HepG2 (cell line): ENCODE measurements around the gene HNRNPUL1. TPM values are rescaled to one million over a fixed set of nuclear protein-coding genes. Genes with fewer than 3 reads are reported as not detected.
A peak's percentile ranks its signal among the peaks of the same experiment; 100 is the strongest.

Experiments
- ATAD3A ChIP-seq: sonication (generic); formaldehyde crosslinking; IDR thresholded peaks from 2 replicates; pipeline ENCODE4 v1.4.0; 2020; ENCODE audit warnings: missing genetic modification reagents
- ATM ChIP-seq: fragments of 450-650 bp; IDR thresholded peaks from 2 replicates; pipeline ENCODE4 v1.7.1; 2017; ENCODE audit warnings: mild to moderate bottlenecking, borderline replicate concordance
- CREB3 ChIP-seq: sonication (generic); formaldehyde crosslinking; IDR thresholded peaks from 2 replicates; pipeline ENCODE4 v1.5.0; 2020; ENCODE audit warnings: missing genetic modification reagents
- GABPB1 ChIP-seq: IDR thresholded peaks from 2 replicates; pipeline ENCODE4 v1.6.1; 2016; ENCODE audit warnings: mild to moderate bottlenecking, missing genetic modification reagents, moderate library complexity, missing compliant biosample characterization
- HOXA9 ChIP-seq: sonication (generic); formaldehyde crosslinking; IDR thresholded peaks from 2 replicates; pipeline ENCODE4 v1.8.1; 2022; ENCODE audit warnings: missing genetic modification reagents, mild to moderate bottlenecking, moderate library complexity, borderline replicate concordance
- KLF16 ChIP-seq, 2 experiments: sonication (generic) in 1 of 2; formaldehyde crosslinking in 1 of 2; IDR thresholded peaks; 2 replicates each; pipeline versions ENCODE4 v1.6.1 to v1.8.0; 2016 to 2023; ENCODE audit warnings: missing genetic modification reagents in 2 of 2, missing compliant biosample characterization in 1 of 2
- NCOA1 ChIP-seq: sonication (generic); formaldehyde crosslinking; IDR thresholded peaks from 2 replicates; pipeline ENCODE4 v1.9.0; 2021; ENCODE audit warnings: missing genetic modification reagents
- NCOR1 ChIP-seq: fragments of 200-600 bp; sonication (generic); IDR thresholded peaks from 2 replicates; pipeline ENCODE4 v1.7.0; 2017; ENCODE audit warnings: antibody characterized with exemption, low read length, borderline replicate concordance
- NFKBIZ ChIP-seq: IDR thresholded peaks from 2 replicates; pipeline ENCODE4 v1.6.1; 2018; ENCODE audit warnings: missing genetic modification reagents, missing compliant biosample characterization
- SIN3A ChIP-seq: IDR thresholded peaks from 2 replicates; pipeline ENCODE4 v1.6.1; 2011; ENCODE audit warnings: low read depth, mild to moderate bottlenecking, control low read depth, low read length, borderline replicate concordance
- SMARCC2 ChIP-seq: fragments of 450-650 bp; IDR thresholded peaks from 2 replicates; pipeline ENCODE4 v1.6.1; 2017; ENCODE audit warnings: antibody characterized with exemption, mild to moderate bottlenecking
- ZFP82 ChIP-seq: sonication (generic); formaldehyde crosslinking; IDR thresholded peaks from 2 replicates; pipeline ENCODE4 v1.5.1; 2020; ENCODE audit warnings: mild to moderate bottlenecking, missing genetic modification reagents, borderline replicate concordance
- ZMYM3 ChIP-seq: sonication (generic); formaldehyde crosslinking; IDR thresholded peaks from 2 replicates; pipeline ENCODE4 v1.5.1; 2020; ENCODE audit warnings: mild to moderate bottlenecking, missing genetic modification reagents
- ZNF282 ChIP-seq: fragments of 450-650 bp; IDR thresholded peaks from 2 replicates; pipeline ENCODE4 v1.6.1; 2018; ENCODE audit not compliant: partially characterized antibody
- ZNF296 ChIP-seq: sonication (generic); formaldehyde crosslinking; conservative IDR thresholded peaks from 2 replicates; pipeline ENCODE4 v1.5.0; 2020; ENCODE audit warnings: mild to moderate bottlenecking, missing genetic modification reagents
- ZNF503 ChIP-seq: sonication (generic); formaldehyde crosslinking; IDR thresholded peaks from 2 replicates; pipeline ENCODE4 v1.4.0; 2020; ENCODE audit warnings: missing genetic modification reagents
- ZNF564 ChIP-seq: sonication (generic); formaldehyde crosslinking; IDR thresholded peaks from 2 replicates; pipeline ENCODE4 v1.8.1; 2023; ENCODE audit warnings: mild to moderate bottlenecking, missing genetic modification reagents
- ZNF570 ChIP-seq: sonication (generic); formaldehyde crosslinking; IDR thresholded peaks from 2 replicates; pipeline ENCODE4 v1.4.0; 2020; ENCODE audit warnings: mild to moderate bottlenecking, missing genetic modification reagents, borderline replicate concordance
- ZNF670 ChIP-seq: sonication (generic); formaldehyde crosslinking; IDR thresholded peaks from 2 replicates; pipeline ENCODE4 v1.8.0; 2022; ENCODE audit warnings: mild to moderate bottlenecking, missing genetic modification reagents, borderline replicate concordance
- ZNF704 ChIP-seq: sonication (generic); formaldehyde crosslinking; IDR thresholded peaks from 2 replicates; pipeline ENCODE4 v1.8.1; 2023; ENCODE audit warnings: mild to moderate bottlenecking, inconsistent platforms, moderate library complexity, missing genetic modification reagents, borderline replicate concordance
- ZNF713 ChIP-seq: sonication (generic); formaldehyde crosslinking; IDR thresholded peaks from 2 replicates; pipeline ENCODE4 v1.4.0; 2020; ENCODE audit warnings: mild to moderate bottlenecking, missing genetic modification reagents
- ZNF788 ChIP-seq: sonication (generic); formaldehyde crosslinking; IDR thresholded peaks from 2 replicates; pipeline ENCODE4 v1.5.0; 2020; ENCODE audit warnings: mild to moderate bottlenecking, missing genetic modification reagents, borderline replicate concordance
- ZSCAN20 ChIP-seq: sonication (generic); formaldehyde crosslinking; IDR thresholded peaks from 2 replicates; pipeline ENCODE4 v1.4.0; 2020; ENCODE audit warnings: missing genetic modification reagents, mild to moderate bottlenecking, borderline replicate concordance
- ZSCAN5A ChIP-seq: sonication (generic); formaldehyde crosslinking; IDR thresholded peaks from 2 replicates; pipeline ENCODE4 v1.8.0; 2022; ENCODE audit warnings: mild to moderate bottlenecking, missing genetic modification reagents, borderline replicate concordance
- ZSCAN9 ChIP-seq: IDR thresholded peaks from 2 replicates; pipeline ENCODE4 v1.6.1; 2016; ENCODE audit warnings: borderline replicate concordance
- polyA plus RNA-seq, 8 experiments: library from polyadenylated mRNA; depleted of rRNA in 3 of 8; stranded (reverse) in 7 of 8; unstranded in 1 of 8; fragments of >200 nt; fragmentation: Illumina TruSeq in 4 of 8; extraction: Trizol in 4 of 8; gene quantifications; 2 replicates each; pipeline versions ENCODE4 v1.2.1 to v1.2.3, GENCODE V29; 2011 to 2016; ENCODE audit warnings: low read depth in 4 of 8, missing spikeins in 1 of 8, mixed read lengths in 1 of 8; ENCODE audit not compliant: insufficient read depth in 1 of 8
- total RNA-seq, 5 experiments: library from RNA; depleted of rRNA; stranded (reverse); fragments of >200 nt; fragmentation: Illumina TruSeq; extraction: Trizol; gene quantifications; 2 replicates each; pipeline ENCODE4 v1.2.3, GENCODE V29; 2016; ENCODE audit warnings: low read depth in 1 of 5

HNRNPUL1 gene
- total and polyA plus RNA-seq, 2 of the 13 experiments (the other 11 are each of a cell fraction or from before 2014, with no cell fraction given) = 30.9 to 81.7 TPM

- TF ChIP-seq ZNF704 (CRISPR knock-in tag) (no peak; the same call in 1 of the 2 replicates), NCOA1 (CRISPR knock-in tag) (peak; percentile 57; the same call in 1 of the 2 replicates), ZNF713 (CRISPR knock-in tag) (no peak), ZSCAN20 (0 out of 2 replicates have a peak, but pooled peaks have one; percentile 55), SMARCC2 (no peak), NFKBIZ (CRISPR knock-in tag) (0 out of 2 replicates have a peak, but pooled peaks have one; percentile 55), ZNF570 (CRISPR knock-in tag) (no peak), ZSCAN5A (CRISPR knock-in tag) (0 out of 2 replicates have a peak, but pooled peaks have one; percentile 37), ZNF503 (CRISPR knock-in tag) (no peak), ZSCAN9 (no peak), NCOR1 (peak; percentile 39; the same call in 1 of the 2 replicates), ZMYM3 (CRISPR knock-in tag) (peak; percentile 90), CREB3 (CRISPR knock-in tag) (peak; percentile 60; the same call in 1 of the 2 replicates), ZNF564 (0 out of 2 replicates have a peak, but pooled peaks have one; percentile 52), KLF16 (CRISPR knock-in tag; IDR thresholded peaks at IDR 0.05) (no peak), ZNF670 (CRISPR knock-in tag) (no peak), ATM (no peak), SIN3A (no peak), ZNF296 (CRISPR knock-in tag) (no peak), GABPB1 (CRISPR knock-in tag) (peak; percentile 88), ZNF788 (CRISPR knock-in tag) (peak; percentile 47), ZFP82 (no peak), HOXA9 (CRISPR knock-in tag) (no peak), ZNF282 (no peak), ATAD3A (CRISPR knock-in tag) (no peak)
These were observed 37.9 kb upstream of the HNRNPUL1 start (continued) for GRCh38 chr19:41226053-41226873.
